ENCODE results near the gene LAMC2.

LAMC2 gene

GRCh38 chr1:183164340-183164739 is 21.7 kb upstream of the LAMC2 start:
- H3K79me2 ChIP-seq (ENCODE audit: insufficient read depth, low read depth): no peaks in the 10 kb centered on the region
- no peaks in the 10 kb centered on the region for H3K27me3 ChIP-seq (ENCODE audit: insufficient read depth, low read depth)
- no peak overlapping the region for H3K4me3 ChIP-seq (IDR thresholded peaks at IDR 0.05; ENCODE audit: insufficient read depth, low read depth, low read length)
- no peak overlapping the region for H3K4me2 ChIP-seq
- no peak overlapping the region for H3K27ac ChIP-seq
- no peak overlapping the region for H2AFZ ChIP-seq (ENCODE audit: low read depth)
- no peak overlapping the region for H3K9ac ChIP-seq
- H3K36me3 ChIP-seq (ENCODE audit: insufficient read depth): no peaks in the 10 kb centered on the region
- H3K4me1 ChIP-seq (ENCODE audit: low read depth, poor library complexity, severe bottlenecking): no peaks in the 10 kb centered on the region
- no peaks in the 10 kb centered on the region for H4K20me1 ChIP-seq (ENCODE audit: insufficient read depth)
- TF ChIP-seq CTCF (conservative IDR thresholded peaks at IDR 0.05; ENCODE audit: low read depth, low read length): no peak

GRCh38 chr1:183164963-183165362 is 21.1 kb upstream of the LAMC2 start:
- H3K79me2 ChIP-seq (ENCODE audit: insufficient read depth, low read depth): no peaks in the 10 kb centered on the region
- no peaks in the 10 kb centered on the region for H3K27me3 ChIP-seq (ENCODE audit: insufficient read depth, low read depth)
- no peak overlapping the region for H3K4me3 ChIP-seq (IDR thresholded peaks at IDR 0.05; ENCODE audit: insufficient read depth, low read depth, low read length)
- TF ChIP-seq CTCF (conservative IDR thresholded peaks at IDR 0.05; ENCODE audit: low read depth, low read length): no peak
- no peak overlapping the region for H3K4me2 ChIP-seq
- no peak overlapping the region for H3K9ac ChIP-seq
- H4K20me1 ChIP-seq (ENCODE audit: insufficient read depth): no peaks in the 10 kb centered on the region
- H3K27ac ChIP-seq: no peak overlapping the region
- no peak overlapping the region for H2AFZ ChIP-seq (ENCODE audit: low read depth)
- H3K36me3 ChIP-seq (ENCODE audit: insufficient read depth): no peaks in the 10 kb centered on the region
- no peaks in the 10 kb centered on the region for H3K4me1 ChIP-seq (ENCODE audit: low read depth, poor library complexity, severe bottlenecking)

- no peaks in the 10 kb centered on the region for H4K20me1 ChIP-seq (ENCODE audit: insufficient read depth)
- no peak overlapping the region for H3K4me2 ChIP-seq
- TF ChIP-seq CTCF (conservative IDR thresholded peaks at IDR 0.05; ENCODE audit: low read depth, low read length): no peak
- no peaks in the 10 kb centered on the region for H3K79me2 ChIP-seq (ENCODE audit: insufficient read depth, low read depth)
- H3K36me3 ChIP-seq (ENCODE audit: insufficient read depth): no peaks in the 10 kb centered on the region
- no peak overlapping the region for H3K4me3 ChIP-seq (IDR thresholded peaks at IDR 0.05; ENCODE audit: insufficient read depth, low read depth, low read length)
- H3K9ac ChIP-seq: no peak overlapping the region
- H3K27me3 ChIP-seq (ENCODE audit: insufficient read depth, low read depth): no peaks in the 10 kb centered on the region
- H3K27ac ChIP-seq: no peak overlapping the region
- no peak overlapping the region for H2AFZ ChIP-seq (ENCODE audit: low read depth)
- no peaks in the 10 kb centered on the region for H3K4me1 ChIP-seq (ENCODE audit: low read depth, poor library complexity, severe bottlenecking)
Observed at GRCh38 chr1:183165456-183165855, 20.6 kb upstream of the LAMC2 start.

- H2AFZ ChIP-seq (ENCODE audit: low read depth): no peak overlapping the region
- H3K36me3 ChIP-seq (ENCODE audit: insufficient read depth): no peaks in the 10 kb centered on the region
- TF ChIP-seq CTCF (conservative IDR thresholded peaks at IDR 0.05; ENCODE audit: low read depth, low read length): no peak
- no peaks in the 10 kb centered on the region for H3K79me2 ChIP-seq (ENCODE audit: insufficient read depth, low read depth)
- H3K27ac ChIP-seq: no peak overlapping the region
- no peaks in the 10 kb centered on the region for H3K4me1 ChIP-seq (ENCODE audit: low read depth, poor library complexity, severe bottlenecking)
- H3K4me3 ChIP-seq (IDR thresholded peaks at IDR 0.05; ENCODE audit: insufficient read depth, low read depth, low read length): no peak overlapping the region
- no peaks in the 10 kb centered on the region for H4K20me1 ChIP-seq (ENCODE audit: insufficient read depth)
- no peaks in the 10 kb centered on the region for H3K27me3 ChIP-seq (ENCODE audit: insufficient read depth, low read depth)
- H3K4me2 ChIP-seq: no peak overlapping the region
- no peak overlapping the region for H3K9ac ChIP-seq
Observed at GRCh38 chr1:183166454-183166853, 19.6 kb upstream of the LAMC2 start.

GRCh38 chr1:183167676-183168075 is 18.4 kb upstream of the LAMC2 start:
- Histone ChIP-seq H3K4me2 (no peak overlapping the region), H2AFZ (ENCODE audit: low read depth) (no peak overlapping the region), H3K27me3 (ENCODE audit: insufficient read depth, low read depth) (no peaks in the 10 kb centered on the region), H3K36me3 (ENCODE audit: insufficient read depth) (no peaks in the 10 kb centered on the region), H3K27ac (no peak overlapping the region), H3K9ac (no peak overlapping the region), H3K4me1 (ENCODE audit: low read depth, poor library complexity, severe bottlenecking) (no peaks in the 10 kb centered on the region), H3K79me2 (ENCODE audit: insufficient read depth, low read depth) (no peaks in the 10 kb centered on the region), H4K20me1 (ENCODE audit: insufficient read depth) (no peaks in the 10 kb centered on the region), H3K4me3 (IDR thresholded peaks at IDR 0.05; ENCODE audit: insufficient read depth, low read depth, low read length) (no peak overlapping the region)
- TF ChIP-seq CTCF (conservative IDR thresholded peaks at IDR 0.05; ENCODE audit: low read depth, low read length): no peak

Data from KMS-11 (cell line).